ENCODE results near the gene SAMD8.
"Not testable (repeated sequence)": the region's sequence is repeated elsewhere in the genome, so short reads cannot be mapped to it uniquely, and the experiment has no call there.

Gene SAMD8

DNA sequence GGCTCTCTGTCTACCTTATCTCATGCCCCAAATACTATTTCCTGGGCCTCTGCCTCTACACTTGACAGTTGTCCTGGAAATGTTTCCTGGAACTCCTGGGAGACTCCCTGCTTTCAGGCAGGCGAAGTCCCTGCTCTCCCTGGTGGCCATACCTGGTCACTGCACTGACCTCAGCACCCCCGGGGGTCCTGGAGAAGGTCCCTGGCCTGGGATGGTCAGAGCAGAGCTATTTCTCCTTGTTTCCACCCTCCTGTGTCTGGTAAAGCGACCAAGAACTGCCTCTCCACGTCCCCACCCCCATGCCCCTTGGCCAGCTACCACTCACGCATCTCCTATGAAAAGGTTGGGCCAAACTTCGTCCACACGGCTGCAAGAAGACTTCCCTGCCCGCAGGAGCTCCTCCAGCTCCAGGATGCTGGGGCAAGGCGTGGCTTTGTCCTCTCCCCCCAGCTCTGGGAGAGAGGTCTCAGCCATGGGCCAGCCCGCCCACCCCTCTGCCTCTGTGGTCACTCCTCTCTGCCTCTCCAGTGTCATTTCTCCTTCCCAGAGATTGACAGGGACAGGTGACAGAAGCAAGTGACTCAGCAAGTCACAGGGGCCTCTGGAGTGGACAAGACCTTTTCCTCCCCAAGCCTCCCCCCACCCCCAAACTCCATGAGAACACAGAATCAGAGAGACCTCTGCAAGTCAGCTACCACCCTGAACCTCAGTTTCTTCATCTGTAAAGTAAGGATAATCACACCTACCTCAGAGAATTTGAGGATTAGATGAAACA lies 2.6 kb upstream of the SAMD8 start:
- DNase-seq (ENCODE audit: low spot score): no peak
- TF ChIP-seq, protein P1, sequence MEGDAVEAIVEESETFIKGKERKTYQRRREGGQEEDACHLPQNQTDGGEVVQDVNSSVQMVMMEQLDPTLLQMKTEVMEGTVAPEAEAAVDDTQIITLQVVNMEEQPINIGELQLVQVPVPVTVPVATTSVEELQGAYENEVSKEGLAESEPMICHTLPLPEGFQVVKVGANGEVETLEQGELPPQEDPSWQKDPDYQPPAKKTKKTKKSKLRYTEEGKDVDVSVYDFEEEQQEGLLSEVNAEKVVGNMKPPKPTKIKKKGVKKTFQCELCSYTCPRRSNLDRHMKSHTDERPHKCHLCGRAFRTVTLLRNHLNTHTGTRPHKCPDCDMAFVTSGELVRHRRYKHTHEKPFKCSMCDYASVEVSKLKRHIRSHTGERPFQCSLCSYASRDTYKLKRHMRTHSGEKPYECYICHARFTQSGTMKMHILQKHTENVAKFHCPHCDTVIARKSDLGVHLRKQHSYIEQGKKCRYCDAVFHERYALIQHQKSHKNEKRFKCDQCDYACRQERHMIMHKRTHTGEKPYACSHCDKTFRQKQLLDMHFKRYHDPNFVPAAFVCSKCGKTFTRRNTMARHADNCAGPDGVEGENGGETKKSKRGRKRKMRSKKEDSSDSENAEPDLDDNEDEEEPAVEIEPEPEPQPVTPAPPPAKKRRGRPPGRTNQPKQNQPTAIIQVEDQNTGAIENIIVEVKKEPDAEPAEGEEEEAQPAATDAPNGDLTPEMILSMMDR (IDR thresholded peaks at IDR 0.05; ENCODE audit: extremely low read depth, missing control alignments): peak; percentile 31

DNA sequence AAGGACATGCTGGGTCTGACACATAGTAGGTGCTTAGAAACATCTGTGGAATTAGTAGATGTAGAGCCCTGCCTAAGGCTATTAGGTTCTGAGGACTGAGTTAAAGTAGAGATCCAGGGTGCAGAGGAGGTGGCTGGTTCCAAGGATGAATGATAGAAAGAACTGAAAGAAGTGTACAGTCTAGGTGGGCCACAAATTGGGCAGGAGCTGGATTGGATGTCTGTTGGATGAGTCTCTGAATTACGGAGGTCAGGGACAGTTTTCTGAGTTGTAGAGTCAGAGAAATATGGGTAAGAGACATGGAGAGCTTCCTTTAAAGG lies 2.0 kb upstream of the SAMD8 start:
- TF ChIP-seq, protein P1 (IDR thresholded peaks at IDR 0.05; ENCODE audit: extremely low read depth, missing control alignments): no peak
- DNase-seq (ENCODE audit: low spot score): no peak

DNA sequence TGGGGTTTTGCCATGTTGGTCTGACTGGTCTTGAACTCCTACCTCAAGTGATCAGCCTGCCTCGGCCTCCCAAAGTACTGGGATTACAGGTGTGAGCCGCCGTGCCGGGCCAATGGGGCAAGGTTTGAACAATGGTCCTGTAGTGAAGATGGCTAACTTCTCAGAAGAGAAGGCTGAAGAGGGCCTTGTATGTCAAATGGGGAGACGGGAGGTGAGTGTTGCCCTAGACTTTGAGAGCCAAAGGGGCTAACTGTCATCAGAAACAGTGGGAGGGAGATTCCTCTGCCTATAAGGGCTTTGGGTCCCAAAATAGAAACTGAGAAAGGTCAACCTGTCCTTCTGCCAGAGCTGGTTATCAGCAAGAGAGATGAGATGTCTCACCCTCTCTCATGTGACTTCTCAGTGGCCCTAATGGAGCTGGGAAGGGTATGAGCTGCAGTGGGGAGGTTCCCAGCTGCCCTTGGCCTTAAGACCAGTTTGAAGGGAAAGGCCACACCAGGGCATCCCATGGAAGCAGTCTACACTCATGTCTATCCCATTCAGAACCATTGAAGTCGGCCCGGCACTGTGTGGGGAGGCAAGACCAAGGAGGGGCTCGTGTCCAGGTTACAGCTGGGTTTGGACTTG lies 1.3 kb upstream of the SAMD8 start:
- DNase-seq (ENCODE audit: low spot score): no peak
- TF ChIP-seq, protein P1 (IDR thresholded peaks at IDR 0.05; ENCODE audit: extremely low read depth, missing control alignments): no peak

DNA sequence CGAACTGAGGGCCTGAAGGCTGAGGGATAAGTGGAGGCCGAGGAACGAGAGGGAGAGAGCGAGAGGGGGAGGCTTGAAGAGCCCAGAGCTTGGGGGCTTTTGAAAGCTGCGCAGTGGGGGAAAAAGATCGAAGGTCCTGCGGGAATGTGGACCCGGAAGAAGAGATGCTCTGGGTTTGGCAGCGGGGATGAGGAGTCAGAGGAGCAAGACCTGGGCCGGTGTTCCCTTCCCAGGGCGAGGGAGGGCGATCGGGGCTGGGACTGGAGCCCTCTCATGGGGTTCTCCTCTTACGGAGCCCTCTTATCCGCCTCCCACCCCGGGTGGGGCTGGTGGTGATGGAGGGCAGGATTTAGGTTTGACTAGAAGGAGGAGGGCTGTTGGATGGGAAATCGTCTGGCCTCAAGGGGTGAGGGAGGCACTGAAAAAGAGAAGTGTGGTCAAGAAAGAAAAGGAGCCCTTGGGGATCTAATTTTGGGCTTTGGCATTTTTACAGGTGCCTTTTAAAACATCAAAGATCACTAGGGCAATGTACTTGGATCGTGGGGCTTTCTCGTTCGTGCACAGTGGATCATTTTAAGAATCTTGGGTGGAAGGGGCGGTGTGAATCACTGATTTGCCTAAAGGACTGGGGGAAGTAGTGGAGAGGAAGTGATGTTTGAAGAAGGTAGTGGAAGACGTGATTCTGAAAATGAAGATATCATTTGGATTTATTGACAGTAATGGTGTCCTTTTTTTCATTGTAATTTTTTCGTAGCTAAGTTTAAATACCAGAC lies 637 bp downstream of the SAMD8 start:
- DNase-seq (ENCODE audit: low spot score): peak; percentile 74

DNA sequence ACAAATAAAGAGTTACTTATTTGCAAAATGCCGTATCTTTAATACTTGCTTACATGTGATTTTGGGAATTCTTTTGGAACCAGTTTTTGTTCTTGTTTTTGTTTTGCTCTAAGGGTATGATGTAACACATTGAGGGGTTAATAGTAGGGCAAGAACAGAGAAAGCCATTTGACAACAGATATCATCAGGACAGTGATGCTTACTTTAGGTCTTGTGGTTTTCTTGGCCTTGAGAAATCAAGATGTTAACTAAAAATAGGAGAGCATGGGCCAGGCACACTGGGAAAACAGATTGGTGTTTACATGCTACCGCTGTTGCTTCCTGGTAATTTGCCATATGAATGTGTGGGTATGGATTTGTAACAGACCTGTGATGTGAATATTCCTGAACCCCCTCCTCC lies 3.7 kb downstream of the SAMD8 start:
- DNase-seq (ENCODE audit: low spot score): no peak
- TF ChIP-seq, protein P1 (IDR thresholded peaks at IDR 0.05; ENCODE audit: extremely low read depth, missing control alignments): no peak

More for the DNA sequence above, 637 bp downstream of the SAMD8 start:
- TF ChIP-seq, protein P1 (IDR thresholded peaks at IDR 0.05; ENCODE audit: extremely low read depth, missing control alignments): no peak

DNA sequence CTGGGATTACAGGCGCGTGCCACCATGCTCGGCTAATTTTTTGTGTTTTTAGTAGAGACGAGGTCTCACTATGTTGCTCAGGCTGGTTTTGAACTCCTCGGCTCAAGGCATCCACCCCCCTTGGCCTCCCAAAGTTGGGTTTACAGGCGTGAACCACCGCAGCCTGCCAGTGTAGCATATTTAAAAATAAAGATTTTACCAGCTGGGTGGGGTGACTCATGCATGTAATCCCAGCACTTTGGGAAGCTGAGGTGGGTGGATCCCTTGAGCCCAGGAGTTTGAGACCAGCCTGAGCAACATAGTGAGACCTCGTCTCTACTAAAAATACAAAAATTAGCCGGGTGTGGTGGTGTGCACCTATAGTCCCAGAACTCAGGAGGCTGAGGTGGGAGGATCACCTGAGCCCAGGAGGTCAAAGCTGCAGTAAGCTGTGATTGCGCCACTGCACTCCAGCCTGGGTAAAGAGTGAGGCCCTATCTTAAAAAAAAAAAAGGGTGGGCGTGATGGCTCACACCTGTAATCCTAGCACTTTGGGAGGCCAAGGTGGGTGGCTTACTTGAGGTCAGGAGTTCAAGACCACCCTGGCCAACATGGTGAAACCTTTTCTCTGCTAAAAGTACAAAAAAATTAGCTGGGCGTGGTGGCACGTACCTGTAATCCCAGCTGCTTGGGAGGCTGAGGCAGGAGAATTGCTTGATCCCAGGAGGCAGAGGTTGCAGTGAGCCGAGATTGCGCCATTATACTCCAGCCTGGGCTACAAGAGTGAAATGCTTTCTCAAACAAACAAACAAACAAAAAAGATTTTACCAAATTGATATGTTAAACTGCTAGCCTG lies 5.7 kb downstream of the SAMD8 start:
- DNase-seq (ENCODE audit: low spot score): not testable (repeated sequence)

DNA sequence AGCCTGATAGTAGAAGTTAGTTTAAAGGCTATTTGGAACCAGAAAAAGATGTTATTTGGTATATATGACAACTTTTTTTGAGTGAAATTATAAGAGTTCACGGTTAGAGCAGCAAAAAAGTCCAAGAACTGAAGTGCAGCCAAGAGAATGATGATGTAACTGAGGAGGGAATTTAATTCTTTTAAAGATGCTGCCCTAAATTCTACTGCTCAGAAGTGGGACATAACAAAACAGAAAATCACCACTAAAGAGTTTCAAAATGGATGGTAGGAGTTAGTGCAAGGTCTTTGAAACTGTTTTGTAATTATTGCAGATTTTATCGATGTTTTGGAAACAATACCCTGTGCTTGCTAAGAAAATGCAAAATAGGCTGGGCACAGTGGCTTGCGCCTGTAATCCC lies 6.5 kb downstream of the SAMD8 start:
- no peak for DNase-seq (ENCODE audit: low spot score)
- TF ChIP-seq, protein P1 (IDR thresholded peaks at IDR 0.05; ENCODE audit: extremely low read depth, missing control alignments): no peak

DNA sequence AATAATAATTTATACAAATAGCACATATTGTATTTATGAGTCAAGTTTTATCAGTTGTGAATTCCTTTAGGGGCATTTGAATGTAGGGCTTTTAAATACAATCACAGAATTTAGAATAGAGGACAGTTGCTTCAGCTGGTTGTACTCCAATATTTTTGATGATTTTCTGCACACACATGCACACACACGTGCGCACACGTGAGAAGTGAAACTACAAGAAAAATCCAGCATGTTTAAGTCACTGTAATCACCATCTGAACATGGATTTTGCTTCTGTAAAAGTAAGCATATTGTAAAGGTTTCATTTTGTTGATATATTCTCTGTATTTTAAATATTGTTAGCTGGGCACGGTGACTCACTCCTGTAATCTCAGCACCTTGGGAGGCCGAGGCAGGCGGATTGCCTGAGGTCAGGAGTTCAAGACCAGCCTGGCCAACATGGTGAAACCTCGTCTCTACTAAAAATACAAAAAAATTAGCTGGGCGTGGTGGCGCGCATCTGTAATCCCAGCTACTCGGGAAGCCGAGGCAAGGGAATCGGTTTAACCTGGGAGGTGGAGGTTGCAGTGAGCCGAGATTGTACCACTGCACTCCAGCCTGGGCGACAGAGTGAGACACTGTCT lies 8.1 kb downstream of the SAMD8 start:
- DNase-seq (ENCODE audit: low spot score): not testable (repeated sequence)
